ENCODE data around the gene MAGI1.

DNA sequence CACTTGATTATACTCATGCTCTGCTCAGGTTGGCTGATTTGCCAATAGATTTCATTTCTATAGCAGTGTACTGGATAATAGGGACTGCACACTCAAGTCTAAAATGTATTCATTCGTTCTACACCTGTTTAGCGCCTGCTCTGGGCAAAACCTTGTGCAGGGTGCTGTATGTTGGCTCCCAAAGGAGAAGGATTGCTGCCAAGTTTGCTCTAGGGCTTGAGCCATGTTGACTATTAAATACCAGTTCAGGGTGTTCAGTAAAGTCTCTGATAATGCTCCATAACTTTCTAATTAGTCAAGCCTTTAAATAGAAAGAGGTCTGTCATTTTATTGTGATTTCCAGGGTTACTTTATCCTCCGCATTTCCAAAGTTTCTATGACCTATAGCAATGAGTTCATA, 470.2 kb downstream of the MAGI1 start:
- no peak for TF ChIP-seq POLR2A (IDR thresholded peaks at IDR 0.05; ENCODE audit: low read depth, low read length)
- no peak for TF ChIP-seq POLR2AphosphoS5 (IDR thresholded peaks at IDR 0.05; ENCODE audit: low read depth, low read length)

All from GM12892 (cell line).